Measurements from ENCODE around the gene WNT7A.

WNT7A gene

DNA sequence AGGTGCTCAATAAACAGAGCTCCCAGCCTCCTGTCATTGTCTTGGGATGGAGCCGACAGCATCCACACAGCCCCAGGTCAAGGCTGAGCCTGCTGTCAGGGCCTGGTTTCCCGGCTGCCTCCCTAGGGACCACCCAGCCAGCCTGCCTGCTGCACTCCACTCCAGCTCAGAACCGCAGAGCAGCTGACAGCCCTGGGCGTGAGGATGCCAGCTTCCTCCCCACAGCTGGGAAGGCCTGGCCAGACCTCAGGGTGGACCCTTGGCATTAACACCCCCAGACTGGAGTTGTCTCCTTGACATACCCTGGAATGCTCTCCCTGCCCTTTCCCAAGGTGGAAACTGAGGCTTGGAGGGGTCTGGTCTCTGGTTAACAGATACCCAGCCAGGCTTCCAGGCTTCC lies 112.0 kb downstream of the WNT7A start:
- Histone ChIP-seq H3K9me3 (ENCODE audit: insufficient read depth, low read depth, low read length) (no peaks in the 10 kb centered on the region), H3K4me2 (ENCODE audit: low read depth, low read length, poor library complexity, severe bottlenecking) (no peak overlapping the region), H4K20me1 (ENCODE audit: insufficient read depth, low read length, poor library complexity, severe bottlenecking) (no peaks in the 10 kb centered on the region), H3K9ac (ENCODE audit: low read depth, low read length, poor library complexity, severe bottlenecking) (no peak overlapping the region), H3K36me3 (ENCODE audit: insufficient read depth, low read length) (no peaks in the 10 kb centered on the region), H3K4me3 (ENCODE audit: low read length, poor library complexity, severe bottlenecking) (no peak overlapping the region), H3K4me1 (ENCODE audit: insufficient read depth, low read length, poor library complexity, severe bottlenecking) (peaks cover 24% of the 10 kb centered on the region), H3K27me3 (ENCODE audit: insufficient read depth, low read length, poor library complexity, severe bottlenecking) (no peaks in the 10 kb centered on the region), H2AFZ (ENCODE audit: low read length) (no peak overlapping the region), H3K79me2 (ENCODE audit: insufficient read depth, low read length) (no peaks in the 10 kb centered on the region), H3F3A (ENCODE audit: low read depth) (no peaks in the 10 kb centered on the region), H3K9me2 (replicated peaks; ENCODE audit: low read depth, low read length) (no peaks in the 10 kb centered on the region)
- no peak for TF ChIP-seq EZH2phosphoT487 (IDR thresholded peaks at IDR 0.05; ENCODE audit: borderline replicate concordance)
- TF ChIP-seq, protein P1, sequence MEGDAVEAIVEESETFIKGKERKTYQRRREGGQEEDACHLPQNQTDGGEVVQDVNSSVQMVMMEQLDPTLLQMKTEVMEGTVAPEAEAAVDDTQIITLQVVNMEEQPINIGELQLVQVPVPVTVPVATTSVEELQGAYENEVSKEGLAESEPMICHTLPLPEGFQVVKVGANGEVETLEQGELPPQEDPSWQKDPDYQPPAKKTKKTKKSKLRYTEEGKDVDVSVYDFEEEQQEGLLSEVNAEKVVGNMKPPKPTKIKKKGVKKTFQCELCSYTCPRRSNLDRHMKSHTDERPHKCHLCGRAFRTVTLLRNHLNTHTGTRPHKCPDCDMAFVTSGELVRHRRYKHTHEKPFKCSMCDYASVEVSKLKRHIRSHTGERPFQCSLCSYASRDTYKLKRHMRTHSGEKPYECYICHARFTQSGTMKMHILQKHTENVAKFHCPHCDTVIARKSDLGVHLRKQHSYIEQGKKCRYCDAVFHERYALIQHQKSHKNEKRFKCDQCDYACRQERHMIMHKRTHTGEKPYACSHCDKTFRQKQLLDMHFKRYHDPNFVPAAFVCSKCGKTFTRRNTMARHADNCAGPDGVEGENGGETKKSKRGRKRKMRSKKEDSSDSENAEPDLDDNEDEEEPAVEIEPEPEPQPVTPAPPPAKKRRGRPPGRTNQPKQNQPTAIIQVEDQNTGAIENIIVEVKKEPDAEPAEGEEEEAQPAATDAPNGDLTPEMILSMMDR (conservative IDR thresholded peaks at IDR 0.05; ENCODE audit: low read length): no peak

GRCh38 chr3:13767030-13767429 lies 112.8 kb downstream of the WNT7A start:
- Histone ChIP-seq H3F3A (ENCODE audit: low read depth) (no peaks in the 10 kb centered on the region), H3K27me3 (ENCODE audit: insufficient read depth, low read length, poor library complexity, severe bottlenecking) (no peaks in the 10 kb centered on the region), H3K9ac (ENCODE audit: low read depth, low read length, poor library complexity, severe bottlenecking) (no peak overlapping the region), H3K4me3 (ENCODE audit: low read length, poor library complexity, severe bottlenecking) (no peak overlapping the region), H3K4me1 (ENCODE audit: insufficient read depth, low read length, poor library complexity, severe bottlenecking) (peaks cover 24% of the 10 kb centered on the region), H3K36me3 (ENCODE audit: insufficient read depth, low read length) (no peaks in the 10 kb centered on the region), H3K9me3 (ENCODE audit: insufficient read depth, low read depth, low read length) (no peaks in the 10 kb centered on the region), H3K4me2 (ENCODE audit: low read depth, low read length, poor library complexity, severe bottlenecking) (no peak overlapping the region), H3K79me2 (ENCODE audit: insufficient read depth, low read length) (no peaks in the 10 kb centered on the region), H4K20me1 (ENCODE audit: insufficient read depth, low read length, poor library complexity, severe bottlenecking) (no peaks in the 10 kb centered on the region), H3K9me2 (replicated peaks; ENCODE audit: low read depth, low read length) (no peaks in the 10 kb centered on the region), H2AFZ (ENCODE audit: low read length) (no peak overlapping the region)
- TF ChIP-seq, protein P1 (conservative IDR thresholded peaks at IDR 0.05; ENCODE audit: low read length): no peak
- TF ChIP-seq EZH2phosphoT487 (IDR thresholded peaks at IDR 0.05; ENCODE audit: borderline replicate concordance): no peak
